GM23338 (cell line): ENCODE results near the gene OSBPL6. TPM values are rescaled to one million over a fixed set of nuclear protein-coding genes. Genes with fewer than 3 reads are reported as not detected.

Experiments used
- ATAC-seq: fragments of 200-7000 bp; cut with Tn5 transposase; 3 replicates; pipeline ENCODE4 v1.9.1; 2020
- DNase-seq: peaks from one replicate; pipeline ENCODE4 v3.0.0-alpha.2; 2015; ENCODE audit warnings: low spot score
- H2AFZ ChIP-seq: fragments of 200-600 bp; sonication (generic); 2 replicates; pipeline ENCODE4 v1.8.0; 2016; ENCODE audit warnings: antibody characterized with exemption, mild to moderate bottlenecking, moderate library complexity
- H3F3A ChIP-seq: fragments of 200-600 bp; sonication (generic); replicated peaks from 2 replicates; pipeline ENCODE4 v1.8.0; 2017; ENCODE audit warnings: antibody characterized with exemption, mixed run types, low read depth
- H3K27ac ChIP-seq: fragments of 200-600 bp; sonication (generic); 2 replicates; pipeline ENCODE4 v1.6.1; 2016; ENCODE audit warnings: low read depth
- H3K27me3 ChIP-seq: fragments of 200-600 bp; sonication (generic); 2 replicates; pipeline ENCODE4 v1.8.0; 2016; ENCODE audit warnings: mild to moderate bottlenecking, mixed run types, moderate library complexity; ENCODE audit not compliant: insufficient read depth
- H3K36me3 ChIP-seq: fragments of 200-600 bp; sonication (generic); 2 replicates; pipeline ENCODE4 v1.8.0; 2016; ENCODE audit warnings: mild to moderate bottlenecking; ENCODE audit not compliant: insufficient read depth
- H3K4me1 ChIP-seq: fragments of 200-600 bp; sonication (generic); 2 replicates; pipeline ENCODE4 v1.8.0; 2016; ENCODE audit warnings: mild to moderate bottlenecking, moderate library complexity; ENCODE audit not compliant: insufficient read depth
- H3K4me2 ChIP-seq: fragments of 200-600 bp; sonication (generic); 2 replicates; pipeline ENCODE4 v1.7.1; 2017; ENCODE audit warnings: mixed run types
- H3K4me3 ChIP-seq: fragments of 200-600 bp; sonication (generic); 2 replicates; pipeline ENCODE4 v1.6.1; 2016; ENCODE audit warnings: mixed run types
- H3K79me2 ChIP-seq: fragments of 200-600 bp; sonication (generic); replicated peaks from 2 replicates; pipeline ENCODE4 v1.8.0; 2017; ENCODE audit warnings: mild to moderate bottlenecking; ENCODE audit not compliant: insufficient read depth
- H3K9me2 ChIP-seq: fragments of 200-600 bp; sonication (generic); 2 replicates; pipeline ENCODE4 v1.8.0; 2017; ENCODE audit not compliant: insufficient read depth
- H4K20me1 ChIP-seq: fragments of 200-600 bp; sonication (generic); replicated peaks from 2 replicates; pipeline ENCODE4 v1.8.0; 2017; ENCODE audit warnings: mild to moderate bottlenecking; ENCODE audit not compliant: insufficient read depth
- H3K27ac Mint-ChIP-seq: 2 replicates; pipeline ENCODE4 v1.8.0; 2020; ENCODE audit warnings: inconsistent platforms, mild to moderate bottlenecking, moderate library complexity, mixed read lengths
- H3K27me3 Mint-ChIP-seq: 3 replicates; pipeline ENCODE4 v1.8.0; 2022; ENCODE audit warnings: low read depth, mild to moderate bottlenecking, moderate library complexity, mixed read lengths, inconsistent platforms; ENCODE audit not compliant: insufficient read depth, poor library complexity
- H3K36me3 Mint-ChIP-seq: 3 replicates; pipeline ENCODE4 v1.8.0; 2021; ENCODE audit warnings: low read depth, mild to moderate bottlenecking, inconsistent platforms, moderate library complexity, mixed read lengths
- H3K4me1 Mint-ChIP-seq: 3 replicates; pipeline ENCODE4 v1.8.0; 2020; ENCODE audit warnings: mild to moderate bottlenecking, inconsistent platforms, mixed read lengths
- H3K4me3 Mint-ChIP-seq: 3 replicates; pipeline ENCODE4 v1.8.0; 2021; ENCODE audit warnings: moderate library complexity, mild to moderate bottlenecking, inconsistent platforms, mixed read lengths
- H3K9me3 Mint-ChIP-seq: 3 replicates; pipeline ENCODE4 v1.8.0; 2020; ENCODE audit warnings: moderate library complexity, mild to moderate bottlenecking, inconsistent platforms, mixed read lengths
- CREB1 ChIP-seq: fragments of 250-450 bp; sonication (Bioruptor Pico); IDR thresholded peaks from 2 replicates; pipeline ENCODE4 v1.5.0; 2020; ENCODE audit warnings: low read depth, mild to moderate bottlenecking, moderate library complexity
- ETS1 ChIP-seq: IDR thresholded peaks from 2 replicates; pipeline ENCODE4 v1.6.1; 2016; ENCODE audit warnings: antibody characterized with exemption
- EZH2 ChIP-seq: fragments of 200-600 bp; sonication (generic); IDR thresholded peaks from one replicate; pipeline ENCODE4 v1.8.0; 2017; ENCODE audit warnings: antibody characterized with exemption, mild to moderate bottlenecking, low read depth; ENCODE audit not compliant: unreplicated experiment
- EZH2phosphoT487 ChIP-seq: fragments of 200-600 bp; sonication (generic); IDR thresholded peaks from one replicate; pipeline ENCODE4 v1.8.1; 2018; ENCODE audit warnings: antibody characterized with exemption; ENCODE audit not compliant: unreplicated experiment
- NANOG ChIP-seq: IDR thresholded peaks from 2 replicates; pipeline ENCODE4 v1.6.1; 2016; ENCODE audit warnings: antibody characterized with exemption, borderline replicate concordance
- POLR2AphosphoS5 ChIP-seq: IDR thresholded peaks from 2 replicates; pipeline ENCODE4 v1.6.1; 2016; ENCODE audit warnings: antibody characterized with exemption, low read depth
- REST ChIP-seq: IDR thresholded peaks from one replicate; pipeline ENCODE4 v1.6.1; 2018; ENCODE audit warnings: antibody characterized with exemption; ENCODE audit not compliant: unreplicated experiment
- STAT1 ChIP-seq: IDR thresholded peaks from one replicate; pipeline ENCODE4 v1.6.1; 2016; ENCODE audit warnings: antibody characterized with exemption; ENCODE audit not compliant: unreplicated experiment
- ZNF114 ChIP-seq: fragments of 250-450 bp; sonication (Bioruptor Pico); IDR thresholded peaks from 2 replicates; pipeline ENCODE4 v1.5.0; 2020; ENCODE audit warnings: mild to moderate bottlenecking, moderate library complexity
- ZNF331 ChIP-seq: fragments of 250-450 bp; sonication (Bioruptor Pico); IDR thresholded peaks from 2 replicates; pipeline ENCODE4 v1.5.0; 2020; ENCODE audit warnings: low read depth, mild to moderate bottlenecking, moderate library complexity
- ZNF462 ChIP-seq: fragments of 250-450 bp; sonication (Bioruptor Pico); IDR thresholded peaks from 2 replicates; pipeline ENCODE4 v1.5.0; 2020; ENCODE audit warnings: mild to moderate bottlenecking, moderate library complexity
- polyA plus RNA-seq: library from polyadenylated mRNA; unstranded; fragments of >200 nt; fragmentation: Nextera tagmentation; extraction: Ambion mirVana; gene quantifications from 2 replicates; pipeline ENCODE4 v1.2.1, GENCODE V29; 2016
- total RNA-seq: library from RNA; depleted of rRNA; stranded (reverse); fragments of >200 nt; shearing (Covaris generic); gene quantifications from 2 replicates; pipeline ENCODE4 v1.2.3, GENCODE V29; 2014

Gene OSBPL6
- total and polyA plus RNA-seq, 2 experiments from 2014 or later: 6.0 to 8.5 TPM

GRCh38 chr2:178388287-178388686, 194.0 kb downstream of the OSBPL6 start (continued):
- TF ChIP-seq ZNF462 (CRISPR knock-in tag) (no peak), NANOG (no peak), STAT1 (no peak), ZNF331 (CRISPR knock-in tag) (no peak), EZH2 (no peak), ETS1 (no peak), EZH2phosphoT487 (no peak), CREB1 (no peak), ZNF114 (CRISPR knock-in tag) (no peak)

GRCh38 chr2:178391701-178392100, 197.4 kb downstream of the OSBPL6 start:
- Histone ChIP-seq H3F3A (no peaks in the 10 kb centered on the region), H3K36me3 (no peaks in the 10 kb centered on the region), H3K79me2 (no peaks in the 10 kb centered on the region), H3K27me3 (no peaks in the 10 kb centered on the region), H3K4me1 (no peaks in the 10 kb centered on the region), H3K4me2 (no peak overlapping the region), H4K20me1 (no peaks in the 10 kb centered on the region), H3K27ac (no peak overlapping the region), H3K4me3 (no peak overlapping the region), H2AFZ (no peak overlapping the region), H3K9me2 (no peaks in the 10 kb centered on the region)
- DNase-seq (no peak), ATAC-seq (no peak)
- no peak overlapping the region for H3K4me3 Mint-ChIP-seq
- no peaks in the 10 kb centered on the region for H3K27me3 Mint-ChIP-seq
- no peaks in the 10 kb centered on the region for H3K9me3 Mint-ChIP-seq
- H3K4me1 Mint-ChIP-seq: no peaks in the 10 kb centered on the region
- no peak overlapping the region for H3K27ac Mint-ChIP-seq
- H3K36me3 Mint-ChIP-seq: no peaks in the 10 kb centered on the region
- TF ChIP-seq CREB1: no peak
- no peak for TF ChIP-seq REST
- TF ChIP-seq ZNF114 (CRISPR knock-in tag): no peak
- no peak for TF ChIP-seq STAT1
- TF ChIP-seq POLR2AphosphoS5: no peak
- TF ChIP-seq ETS1: no peak
- no peak for TF ChIP-seq NANOG
- no peak for TF ChIP-seq EZH2
